HPDE6-E6E7 (cell line): ENCODE measurements around the gene NRCAM.
A peak's percentile ranks its signal among the peaks of the same experiment; 100 is the strongest.

Experiments
- DNase-seq: peaks from one replicate; pipeline ENCODE4 v3.0.0; 2011; ENCODE audit warnings: missing footprints; ENCODE audit errors: extremely low spot score

Gene NRCAM

DNA sequence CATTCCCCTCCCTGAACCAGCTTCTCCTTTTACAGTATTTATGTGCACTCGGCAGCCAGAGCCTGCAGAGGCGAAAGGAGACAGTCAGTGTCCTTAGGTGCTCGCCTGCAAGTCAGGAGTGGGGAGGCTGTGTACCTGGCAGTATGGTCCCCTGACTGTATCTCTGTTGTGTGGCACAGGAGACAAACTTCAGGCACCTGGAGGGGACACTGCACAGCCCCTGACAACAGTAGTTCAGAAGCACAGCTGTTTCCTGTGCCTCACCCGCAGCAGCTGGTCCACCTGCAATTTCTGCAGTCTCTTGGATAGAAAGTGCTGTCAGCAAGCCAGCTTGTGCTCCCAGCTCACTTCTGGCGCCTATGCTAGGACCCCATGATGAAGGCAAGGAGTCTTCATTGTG lies 252.7 kb downstream of the NRCAM start:
- DNase-seq = no peak

DNA sequence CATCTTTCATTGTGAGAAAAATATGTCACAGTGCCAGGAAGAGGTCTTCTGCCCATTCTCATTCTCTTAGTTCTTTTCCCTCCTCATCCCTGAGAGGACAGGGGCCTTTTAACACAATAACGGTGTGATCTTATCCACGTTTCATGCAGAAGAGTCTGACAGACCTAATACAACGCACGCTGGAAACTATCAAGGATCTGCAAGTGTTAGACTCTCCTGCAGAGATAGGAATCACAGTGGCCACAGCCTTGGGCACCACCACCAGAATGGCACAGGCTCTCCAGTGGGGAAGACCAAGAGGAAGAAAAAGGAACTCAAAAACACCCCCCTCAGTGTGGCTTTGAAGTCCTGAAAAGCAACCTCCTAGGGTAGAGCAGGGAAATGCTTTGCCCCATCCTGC lies 253.5 kb downstream of the NRCAM start:
- no peak for DNase-seq

DNA sequence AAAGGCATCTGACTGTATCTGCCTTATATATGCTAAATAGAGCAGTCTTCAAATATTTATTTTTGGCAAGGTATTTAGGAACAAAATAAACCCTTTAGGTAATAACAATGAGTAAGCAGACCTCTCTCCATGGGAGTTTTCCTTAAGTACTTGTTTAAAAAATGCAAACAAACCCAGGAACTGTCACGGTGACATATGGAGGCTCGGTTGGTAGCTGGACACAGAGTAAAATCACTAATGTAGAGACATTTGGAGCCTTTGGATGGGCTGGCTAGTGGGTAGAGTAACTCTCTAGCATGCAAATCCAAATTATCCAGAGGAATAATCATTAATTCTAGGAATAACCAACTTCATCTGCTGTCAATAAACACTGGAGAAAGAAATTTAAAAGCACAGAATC lies 254.5 kb downstream of the NRCAM start:
- no peak for DNase-seq

DNA sequence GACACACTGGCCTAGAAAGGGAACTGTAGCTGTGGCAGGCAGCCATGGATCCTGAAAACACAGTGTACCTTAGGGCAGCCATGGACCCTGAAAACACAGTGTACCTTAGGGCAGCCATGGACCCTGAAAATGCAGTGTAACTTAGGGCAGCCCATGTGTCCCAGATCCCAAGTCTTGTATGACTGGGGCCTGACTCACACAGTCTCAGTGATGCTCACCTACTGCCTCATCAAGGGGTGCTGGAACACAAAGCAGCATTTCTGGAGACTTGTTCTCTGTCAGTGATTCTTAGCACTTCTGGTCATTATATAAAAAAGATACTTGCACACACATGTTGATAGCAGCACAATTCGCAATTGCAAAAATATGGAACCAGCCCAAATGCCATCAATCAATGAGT lies 255.9 kb downstream of the NRCAM start:
- DNase-seq = no peak

DNA sequence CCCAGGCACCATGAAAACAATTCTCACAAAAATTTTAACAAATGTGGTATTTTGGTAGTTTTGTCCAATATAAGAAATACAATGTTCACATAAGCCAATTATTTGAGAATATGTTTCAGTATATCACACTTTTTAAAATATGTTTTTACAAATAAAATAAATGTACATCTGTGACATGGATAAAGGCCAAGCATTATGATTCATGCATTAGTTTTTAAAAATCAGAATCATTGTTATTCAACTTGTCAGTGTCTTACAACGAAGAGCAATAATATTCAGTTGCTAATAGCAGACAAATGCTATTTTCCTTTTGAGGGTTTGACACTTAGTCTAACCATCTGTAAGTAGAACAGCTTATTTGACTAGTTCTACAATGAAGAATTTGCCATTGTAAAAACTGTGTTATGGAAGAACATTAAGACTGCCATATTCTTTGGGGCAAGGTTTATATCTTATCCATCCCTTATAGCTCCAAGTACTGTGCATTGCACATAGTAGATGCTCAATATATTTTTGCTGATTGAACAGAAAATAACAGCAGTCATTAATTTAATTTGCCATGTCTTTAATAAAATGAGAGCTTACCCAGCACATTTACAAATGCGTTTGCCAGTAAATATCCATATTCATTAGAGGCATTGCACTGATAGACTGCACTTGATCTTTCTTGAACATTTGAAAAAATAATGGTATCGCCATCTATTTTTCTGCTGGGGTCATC lies 258.7 kb downstream of the NRCAM start:
- DNase-seq = no peak

DNA sequence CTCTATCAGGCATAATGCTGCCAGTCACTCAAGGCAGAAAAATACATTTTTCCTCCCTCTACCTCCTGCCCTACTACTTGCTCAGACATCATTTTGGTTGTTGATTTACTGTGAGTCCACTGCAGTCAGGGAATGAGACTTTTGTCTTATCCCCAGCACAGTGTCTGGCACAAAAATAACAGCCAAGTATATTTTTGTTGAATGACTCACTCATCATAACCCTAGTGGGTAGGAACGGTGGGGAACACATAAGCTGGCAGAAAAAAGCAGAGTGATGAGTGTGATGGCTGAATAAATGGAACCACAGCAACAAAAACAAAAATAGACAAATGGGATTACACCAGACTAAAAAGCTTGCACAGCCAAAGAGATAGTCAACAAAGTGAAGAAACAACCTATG lies 260.2 kb downstream of the NRCAM start:
- no peak for DNase-seq

DNA sequence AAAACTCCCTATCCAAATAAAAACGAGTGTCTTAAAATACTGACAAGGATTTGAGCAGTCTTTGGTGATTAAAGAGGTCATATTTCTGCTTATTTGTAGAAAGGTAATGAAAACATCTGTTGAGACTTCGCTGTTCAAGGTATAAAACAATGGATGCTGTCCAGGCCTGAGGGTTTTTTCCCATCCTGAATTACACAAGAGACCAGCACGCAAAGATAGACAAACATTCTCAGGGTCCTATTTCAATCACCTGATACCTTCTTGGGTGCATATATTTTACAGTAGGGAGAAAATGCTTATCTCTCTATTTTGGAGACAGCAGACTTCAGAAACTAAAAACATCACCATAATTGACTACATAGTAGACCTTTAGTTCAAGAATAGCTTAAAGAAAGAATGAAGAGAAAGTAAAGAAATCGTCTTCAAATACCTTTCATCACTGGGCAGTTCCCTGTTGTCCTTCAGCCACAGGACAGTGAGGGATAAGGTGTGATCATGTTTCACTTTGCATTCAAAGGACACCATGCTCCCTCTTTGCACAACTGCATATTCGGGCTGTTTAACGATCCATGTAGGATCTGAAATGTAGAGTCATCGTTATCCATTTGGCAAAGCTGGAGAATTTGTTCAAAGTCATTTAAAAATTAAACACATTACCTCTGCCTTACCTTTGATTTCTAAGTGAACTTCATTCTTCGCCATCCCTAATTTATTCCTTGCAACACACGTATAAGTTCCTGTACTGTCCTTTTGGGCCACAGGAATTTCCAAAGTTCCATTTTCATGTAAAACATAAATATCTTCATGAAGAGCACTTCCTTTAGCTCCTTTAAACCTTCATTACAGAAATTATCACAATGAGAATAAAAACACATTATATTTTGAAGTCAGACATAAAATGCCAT lies 262.4 kb downstream of the NRCAM start:
- no peak for DNase-seq

DNA sequence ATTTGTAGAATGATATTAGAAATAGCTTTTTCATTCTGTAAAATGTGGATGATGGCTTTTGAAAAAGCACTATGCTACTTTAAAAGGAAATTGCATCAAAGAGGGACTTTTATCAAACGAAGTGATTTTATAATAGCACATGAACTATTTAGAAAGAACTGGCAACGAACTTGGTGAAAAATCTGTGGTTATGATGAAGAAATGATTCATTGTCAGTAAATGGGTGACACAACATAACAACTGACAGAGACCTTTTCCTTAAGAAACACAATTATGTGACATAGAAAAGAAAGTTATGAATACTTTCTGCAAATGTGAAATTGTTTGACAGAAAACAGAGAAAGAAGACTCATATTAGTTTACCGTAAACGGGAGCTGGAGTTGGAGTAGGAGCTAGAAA lies 265.3 kb downstream of the NRCAM start:
- no peak for DNase-seq

DNA sequence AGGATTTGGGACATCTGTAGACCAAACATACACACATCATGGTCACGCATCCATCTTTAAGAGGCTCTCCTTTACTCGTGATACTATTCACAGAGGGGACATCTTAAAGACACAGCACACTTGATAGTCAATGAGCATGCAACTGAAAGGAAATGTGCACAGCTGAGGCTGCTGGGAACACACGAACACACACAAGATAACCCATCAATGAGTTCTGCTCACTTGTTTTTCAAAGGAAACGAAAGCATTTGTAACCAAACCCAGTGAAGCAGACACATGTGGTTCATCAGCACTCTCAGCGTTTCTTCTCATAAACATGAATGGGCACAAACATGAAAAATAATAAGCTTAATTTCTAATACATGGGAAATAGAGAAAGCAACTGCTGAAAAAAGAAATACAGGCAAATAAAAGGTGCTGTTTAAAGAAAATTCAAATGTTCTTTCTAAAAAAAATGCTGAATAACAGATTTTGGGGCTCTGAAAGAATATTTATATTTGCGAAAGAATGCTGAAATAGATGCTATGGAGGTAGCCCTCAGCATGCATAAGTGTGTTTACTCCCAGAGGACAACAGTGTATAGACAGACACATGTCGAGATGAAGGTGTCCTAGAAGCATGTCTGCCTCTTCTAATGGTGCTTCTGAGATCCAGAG lies 266.4 kb downstream of the NRCAM start:
- no peak for DNase-seq

DNA sequence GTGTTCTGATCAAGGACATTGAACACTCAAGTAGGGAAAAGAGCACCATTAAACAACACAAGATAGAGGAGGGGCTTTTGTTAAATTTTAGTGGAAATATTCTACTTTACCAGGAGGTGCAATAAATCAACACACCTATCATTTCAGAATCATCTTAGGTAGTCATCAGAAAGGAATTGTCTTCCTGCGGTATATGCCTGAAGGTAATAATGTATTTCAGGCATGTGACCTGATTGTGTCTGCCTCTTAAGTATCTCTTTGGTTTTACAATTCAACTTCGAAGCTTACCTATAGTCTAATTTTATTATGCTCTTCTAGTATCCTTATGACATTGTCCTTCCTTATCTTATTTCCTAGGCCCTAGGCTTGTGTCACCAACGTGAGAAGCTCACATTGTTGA lies 267.5 kb downstream of the NRCAM start:
- DNase-seq = no peak

DNA sequence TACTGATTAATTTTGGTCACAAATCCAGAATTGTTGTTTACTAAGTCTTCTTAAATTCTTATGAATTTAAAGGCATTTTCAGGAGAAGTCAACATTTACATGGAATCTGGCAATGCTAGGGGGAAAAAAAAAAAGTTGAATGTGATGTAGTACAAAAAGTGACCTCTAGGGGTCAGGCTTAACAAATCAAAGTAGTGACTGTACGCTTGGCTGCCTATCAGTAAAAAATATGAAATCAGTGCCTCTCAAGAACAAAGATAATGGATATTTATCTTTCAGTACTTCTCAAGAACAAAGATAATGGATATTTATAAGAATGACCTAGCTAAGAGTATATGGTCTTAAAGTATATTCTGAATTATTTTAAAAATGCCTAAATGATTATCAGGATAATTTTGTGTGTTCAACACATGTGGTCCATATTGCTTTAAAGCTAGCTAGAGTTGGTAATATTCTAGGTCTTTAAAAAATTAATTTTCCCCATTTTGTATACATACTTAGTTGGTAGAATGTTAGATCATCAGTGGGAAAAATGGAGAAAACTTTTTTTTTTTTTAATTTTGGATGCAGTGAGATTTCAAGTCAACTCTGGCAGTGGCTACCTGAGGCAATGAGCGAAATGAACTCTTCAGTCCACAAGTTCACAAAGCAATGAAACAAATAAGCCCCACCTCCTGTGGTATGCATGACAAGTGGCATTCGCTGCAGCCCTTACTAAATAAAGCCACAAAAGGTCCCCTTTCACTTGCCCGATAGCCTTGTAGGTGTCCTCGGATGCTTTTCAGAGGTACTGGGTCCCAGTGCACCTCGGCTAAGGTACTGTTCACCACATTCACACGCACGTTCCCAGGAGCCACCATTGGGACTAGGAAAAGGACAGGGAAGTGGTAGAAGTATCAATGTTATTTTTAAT lies 274.9 kb downstream of the NRCAM start:
- DNase-seq = peak; percentile 16

DNA sequence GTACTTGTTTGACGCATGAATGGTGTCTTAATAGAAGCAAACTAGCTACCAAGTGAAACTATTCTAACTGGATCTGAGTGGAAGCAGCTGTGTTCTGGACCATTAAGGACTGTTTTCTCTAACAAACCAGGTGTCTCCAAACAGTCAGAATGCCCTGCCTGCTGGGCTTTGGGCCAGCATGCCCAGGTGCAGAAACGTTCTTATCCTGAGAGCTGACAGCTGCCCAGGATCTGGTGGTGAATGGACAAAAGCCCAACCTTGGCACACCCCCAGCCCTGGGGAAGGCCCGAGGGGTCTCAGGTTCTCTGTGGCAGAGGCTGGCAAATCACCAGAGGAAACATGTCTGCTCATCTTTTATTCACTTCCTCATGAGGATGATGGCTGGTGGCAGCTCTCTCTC lies 277.8 kb downstream of the NRCAM start:
- no peak for DNase-seq

DNA sequence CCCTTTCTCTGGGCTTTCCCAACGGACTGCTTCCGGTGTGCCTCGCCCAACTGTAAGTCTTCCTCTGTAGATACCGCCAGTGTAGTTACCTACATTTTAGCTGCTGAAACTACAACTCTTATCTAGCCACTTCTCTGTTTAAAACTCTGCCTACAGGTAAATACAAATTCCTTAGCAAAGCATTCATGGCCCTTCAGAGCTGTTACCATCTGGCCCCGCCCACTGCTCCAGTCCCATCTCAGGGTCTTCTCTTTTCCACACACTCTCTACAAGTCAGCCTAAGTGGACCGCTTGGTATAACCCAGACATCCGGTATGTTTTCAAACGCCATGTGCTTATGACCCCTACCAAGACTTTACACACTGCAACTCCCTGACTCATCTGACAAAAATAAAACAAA lies 285.1 kb downstream of the NRCAM start:
- no peak for DNase-seq

DNA sequence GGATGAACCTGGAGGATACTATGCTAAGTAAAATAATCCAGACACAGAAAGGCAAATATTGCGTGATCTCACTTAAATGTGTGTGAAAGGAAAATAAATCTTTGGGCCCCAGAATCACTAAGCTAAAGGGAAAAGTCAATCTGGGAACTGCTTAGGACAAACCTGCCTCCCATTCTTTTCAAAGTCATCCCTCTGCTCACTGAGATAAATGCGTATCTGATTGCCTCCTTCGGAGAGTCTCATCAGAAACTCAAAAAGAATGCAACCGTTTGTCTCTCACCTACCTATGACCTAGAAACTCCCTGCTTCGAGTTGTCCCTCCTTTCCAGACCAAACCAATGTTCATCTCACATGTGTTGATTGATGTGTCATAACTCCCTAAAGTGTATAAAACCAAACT lies 286.0 kb downstream of the NRCAM start:
- no peak for DNase-seq

DNA sequence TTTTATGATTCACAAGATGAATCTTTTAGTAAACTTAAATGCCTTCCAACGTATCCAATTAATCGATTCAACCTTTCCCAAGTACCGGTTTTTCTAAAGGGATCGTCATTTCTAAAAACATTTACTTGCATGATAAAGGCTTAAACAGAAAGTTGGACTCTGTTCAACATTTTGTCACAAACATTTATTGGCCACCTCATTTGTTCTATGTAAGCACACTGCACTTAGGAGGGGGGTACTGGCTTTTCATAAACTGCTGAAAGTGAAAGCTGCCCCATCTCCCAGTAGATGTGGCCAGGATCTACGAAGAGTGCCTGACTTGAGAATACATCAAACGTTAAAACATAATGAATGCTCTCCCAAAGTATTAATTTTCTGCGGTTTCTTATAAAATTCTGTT lies 288.8 kb downstream of the NRCAM start:
- no peak for DNase-seq

DNA sequence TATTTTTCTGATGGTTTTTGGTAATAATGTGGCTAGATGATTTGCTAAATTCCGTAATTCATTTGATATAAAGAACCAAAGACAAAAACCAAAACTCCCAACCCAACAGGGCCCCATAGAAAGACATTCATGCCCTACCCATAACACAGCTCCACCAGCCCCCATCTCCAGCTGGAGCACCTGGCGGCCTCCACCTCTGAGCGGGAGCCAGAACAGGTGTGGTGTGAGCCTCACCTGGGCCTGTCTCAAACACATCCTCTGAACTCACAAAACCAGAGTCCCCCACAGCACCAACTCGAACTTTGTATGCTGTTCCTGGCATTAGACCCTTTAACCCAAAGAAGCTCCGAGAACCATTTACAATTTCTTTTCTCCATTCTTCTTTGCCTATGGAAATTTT lies 289.5 kb downstream of the NRCAM start:
- DNase-seq = no peak

DNA sequence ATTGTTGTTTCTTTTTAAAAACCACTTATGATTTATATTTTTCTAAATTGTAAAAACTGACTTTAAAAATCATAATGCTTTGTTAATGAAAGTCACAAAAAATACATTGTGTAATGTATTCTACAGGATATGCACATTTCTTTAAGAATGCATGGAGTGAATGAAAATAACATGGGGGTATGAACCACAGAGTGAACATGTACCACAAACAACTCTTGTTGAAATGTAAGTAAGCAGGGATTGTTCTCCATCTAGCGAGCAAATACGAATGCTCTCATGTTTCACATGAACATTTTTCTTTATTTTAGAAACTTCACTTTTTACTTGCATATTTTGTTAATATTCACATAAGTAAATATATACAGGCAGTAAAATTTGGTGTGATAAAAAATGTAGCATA lies 290.5 kb downstream of the NRCAM start:
- no peak for DNase-seq

DNA sequence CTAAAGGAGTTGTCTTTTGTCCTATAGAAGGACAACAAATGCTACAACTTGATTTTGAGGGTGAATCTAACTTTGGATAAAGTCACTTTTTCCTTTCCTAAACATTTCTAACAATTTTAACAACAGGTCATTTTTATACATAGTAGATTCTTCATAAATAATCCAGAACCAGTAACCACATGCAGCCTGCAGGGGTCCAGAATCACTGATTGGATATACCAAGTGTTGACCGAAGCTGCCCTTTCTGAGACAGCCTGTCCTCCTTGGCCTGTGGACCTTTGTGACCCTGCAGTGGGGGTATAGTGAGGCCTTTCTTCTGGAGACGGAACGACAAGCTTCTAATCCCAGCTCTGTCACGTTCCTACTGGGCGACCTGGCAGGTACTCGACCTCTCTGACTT lies 291.3 kb downstream of the NRCAM start:
- no peak for DNase-seq

DNA sequence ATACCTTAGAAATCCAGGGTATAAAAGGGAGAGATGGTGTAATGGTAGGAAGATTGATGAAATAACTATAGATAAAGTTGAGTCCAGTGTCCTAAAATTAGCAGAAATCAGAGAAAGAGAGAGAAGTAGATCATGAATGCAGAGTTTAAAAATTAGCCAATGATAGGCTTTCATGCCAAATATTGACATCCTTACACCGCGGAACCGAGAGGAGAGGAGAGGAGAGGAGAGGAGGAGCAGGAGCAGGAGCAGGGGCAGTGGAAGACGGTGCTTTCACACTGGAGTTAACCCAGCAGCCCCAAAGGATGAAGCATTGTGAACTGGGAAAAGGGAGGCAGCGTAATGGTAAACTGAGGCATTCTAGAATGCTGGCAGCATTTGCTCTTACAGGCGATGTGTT lies 291.9 kb downstream of the NRCAM start:
- DNase-seq = no peak

DNA sequence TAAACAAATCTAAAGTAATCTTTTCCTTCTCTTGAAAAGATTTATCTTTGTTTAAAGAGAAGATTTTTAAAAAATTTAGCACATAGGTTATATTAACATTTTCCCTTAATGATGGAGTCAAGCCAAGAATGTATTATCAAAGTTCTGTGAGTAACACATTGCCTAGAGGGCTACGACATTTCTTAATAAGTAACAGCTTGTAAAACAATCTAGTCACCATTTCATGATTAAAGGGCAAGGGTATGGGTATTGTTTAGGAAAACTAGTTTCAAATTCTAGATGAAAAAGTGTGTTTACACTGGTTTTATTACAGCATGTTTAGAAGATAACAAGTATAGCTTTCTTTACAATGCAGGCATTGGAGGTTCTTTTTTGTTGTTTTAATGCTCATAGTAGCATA lies 297.5 kb downstream of the NRCAM start:
- DNase-seq = peak; percentile 25

DNA sequence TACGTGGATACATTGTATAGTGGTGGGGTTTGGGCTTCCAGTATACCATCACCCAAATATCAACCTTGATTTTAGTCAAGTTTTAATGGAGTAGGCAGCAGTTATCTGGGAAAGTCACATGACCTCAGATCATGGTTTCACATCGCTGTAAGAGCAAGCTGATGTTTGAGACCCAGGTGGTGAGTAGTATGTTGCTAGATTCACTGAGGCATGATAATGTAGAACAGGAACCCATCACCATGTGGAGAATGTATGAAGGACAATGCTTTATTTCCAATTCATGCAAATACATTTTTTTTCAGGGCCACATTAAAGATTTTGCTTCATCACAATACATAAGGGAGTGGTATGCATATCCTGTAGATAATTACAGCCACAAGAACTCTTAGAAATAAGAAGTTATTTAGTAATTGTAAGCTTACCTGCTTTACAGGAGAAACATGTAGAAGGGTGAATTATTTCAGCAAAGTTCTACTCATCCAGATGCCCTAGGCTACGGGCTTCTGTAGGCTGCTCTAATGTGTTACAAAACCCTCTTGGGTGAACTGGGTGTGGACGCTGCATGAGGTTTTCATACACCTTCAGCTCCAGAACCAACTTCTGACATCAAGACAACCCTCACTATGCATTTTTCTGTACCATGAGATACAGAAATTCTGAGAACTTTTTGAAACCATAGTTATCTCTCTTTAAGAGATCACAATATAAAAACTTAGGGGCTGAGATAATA lies 298.5 kb downstream of the NRCAM start:
- DNase-seq = no peak
